IPS-15b (cell line): ENCODE data around the gene C21orf58.

Source experiments
- H3K27me3 ChIP-seq: one replicate; pipeline ENCODE4 v1.6.1; 2013; ENCODE audit warnings: low read length; ENCODE audit not compliant: control insufficient read depth, insufficient read depth
- H3K36me3 ChIP-seq: one replicate; pipeline ENCODE4 v1.6.1; 2013; ENCODE audit warnings: low read length; ENCODE audit not compliant: control insufficient read depth, insufficient read depth
- H3K4me1 ChIP-seq: one replicate; pipeline ENCODE4 v1.6.1; 2013; ENCODE audit warnings: mild to moderate bottlenecking, low read length; ENCODE audit not compliant: control insufficient read depth, insufficient read depth
- H3K4me3 ChIP-seq: one replicate; pipeline ENCODE4 v1.5.1; 2013; ENCODE audit warnings: low read depth, low read length
- H3K9ac ChIP-seq: one replicate; pipeline ENCODE4 v1.6.1; 2013; ENCODE audit warnings: low read depth, mild to moderate bottlenecking, low read length
- H3K9me3 ChIP-seq: one replicate; pipeline ENCODE4 v1.6.1; 2013; ENCODE audit warnings: mild to moderate bottlenecking, low read length; ENCODE audit not compliant: control insufficient read depth, insufficient read depth

The C21orf58 gene

GRCh38 chr21:46285761-46286647 is 37.7 kb downstream of the C21orf58 start, which contains the start of gene YBEY:
TSS of gene YBEY (plus strand) at chr21:46286342. CDS start at chr21:46286914, 572 bp downstream.
- Histone ChIP-seq H3K4me1 (peaks cover 8% of the 10 kb centered on the region), H3K4me3 (peak within 1 kb of the TSS; percentile 66), H3K9me3 (no peaks in the 10 kb centered on the region), H3K9ac (peak within 1 kb of the TSS; percentile 81), H3K27me3 (no peaks in the 10 kb centered on the region), H3K36me3 (peaks cover 4% of the 10 kb centered on the region)

- H3K4me1 ChIP-seq, result peaks cover 8% of the 10 kb centered on the region
- no peaks in the 10 kb centered on the region for H3K27me3 ChIP-seq
- H3K36me3 ChIP-seq, result peaks cover 4% of the 10 kb centered on the region
- peak within 1 kb of the TSS; percentile 81 for H3K9ac ChIP-seq
- no peaks in the 10 kb centered on the region for H3K9me3 ChIP-seq
- H3K4me3 ChIP-seq, result peak within 1 kb of the TSS; percentile 66
Observed at GRCh38 chr21:46285206-46285661, 38.4 kb downstream of the C21orf58 start, which contains the start of gene MCM3AP. TSS of gene MCM3AP (minus strand) at chr21:46285611. CDS start at chr21:46285286, 325 bp downstream.

GRCh38 chr21:46284733-46285132 is 38.9 kb downstream of the C21orf58 start:
- Histone ChIP-seq H3K9me3 (no peaks in the 10 kb centered on the region), H3K4me3 (peak overlapping the region; percentile 66), H3K36me3 (peaks cover 9% of the 10 kb centered on the region), H3K4me1 (peaks cover 8% of the 10 kb centered on the region), H3K9ac (no peak overlapping the region), H3K27me3 (no peaks in the 10 kb centered on the region)

- Histone ChIP-seq H3K4me1 (peaks cover 8% of the 10 kb centered on the region), H3K9me3 (no peaks in the 10 kb centered on the region), H3K4me3 (no peak overlapping the region), H3K36me3 (peaks cover 13% of the 10 kb centered on the region), H3K27me3 (no peaks in the 10 kb centered on the region), H3K9ac (no peak overlapping the region)
Observed at GRCh38 chr21:46284077-46284644, 39.5 kb downstream of the C21orf58 start.

GRCh38 chr21:46274797-46275390 is 48.8 kb downstream of the C21orf58 start:
- H3K4me3 ChIP-seq, result no peak overlapping the region
- H3K4me1 ChIP-seq, result no peaks in the 10 kb centered on the region
- H3K9ac ChIP-seq, result no peak overlapping the region
- H3K9me3 ChIP-seq, result no peaks in the 10 kb centered on the region
- no peaks in the 10 kb centered on the region for H3K27me3 ChIP-seq
- H3K36me3 ChIP-seq, result peaks cover 61% of the 10 kb centered on the region

GRCh38 chr21:46273341-46273740 is 50.3 kb downstream of the C21orf58 start:
- H3K4me1 ChIP-seq, result no peaks in the 10 kb centered on the region
- peaks cover 61% of the 10 kb centered on the region for H3K36me3 ChIP-seq
- no peak overlapping the region for H3K4me3 ChIP-seq
- no peaks in the 10 kb centered on the region for H3K27me3 ChIP-seq
- H3K9ac ChIP-seq, result no peak overlapping the region
- H3K9me3 ChIP-seq, result no peaks in the 10 kb centered on the region

GRCh38 chr21:46269466-46269865 is 54.2 kb downstream of the C21orf58 start:
- H3K4me3 ChIP-seq, result no peak overlapping the region
- peaks cover 66% of the 10 kb centered on the region for H3K36me3 ChIP-seq
- no peaks in the 10 kb centered on the region for H3K27me3 ChIP-seq
- no peaks in the 10 kb centered on the region for H3K4me1 ChIP-seq
- H3K9ac ChIP-seq, result no peak overlapping the region
- H3K9me3 ChIP-seq, result no peaks in the 10 kb centered on the region

GRCh38 chr21:46268371-46268770 is 55.3 kb downstream of the C21orf58 start:
- H3K4me1 ChIP-seq, result no peaks in the 10 kb centered on the region
- H3K4me3 ChIP-seq, result no peak overlapping the region
- peaks cover 65% of the 10 kb centered on the region for H3K36me3 ChIP-seq
- H3K27me3 ChIP-seq, result no peaks in the 10 kb centered on the region
- H3K9me3 ChIP-seq, result no peaks in the 10 kb centered on the region
- no peak overlapping the region for H3K9ac ChIP-seq

GRCh38 chr21:46266946-46267345 is 56.7 kb downstream of the C21orf58 start:
- no peaks in the 10 kb centered on the region for H3K4me1 ChIP-seq
- H3K27me3 ChIP-seq, result no peaks in the 10 kb centered on the region
- H3K4me3 ChIP-seq, result no peak overlapping the region
- peaks cover 53% of the 10 kb centered on the region for H3K36me3 ChIP-seq
- H3K9ac ChIP-seq, result no peak overlapping the region
- H3K9me3 ChIP-seq, result no peaks in the 10 kb centered on the region

GRCh38 chr21:46265736-46266525 is 57.7 kb downstream of the C21orf58 start:
- peaks cover 51% of the 10 kb centered on the region for H3K36me3 ChIP-seq

GRCh38 chr21:46264690-46265144 is 59.0 kb downstream of the C21orf58 start:
- no peaks in the 10 kb centered on the region for H3K27me3 ChIP-seq
- H3K4me1 ChIP-seq, result no peaks in the 10 kb centered on the region
- peaks cover 48% of the 10 kb centered on the region for H3K36me3 ChIP-seq
- H3K4me3 ChIP-seq, result no peak overlapping the region
- H3K9me3 ChIP-seq, result no peaks in the 10 kb centered on the region
- H3K9ac ChIP-seq, result no peak overlapping the region

More at GRCh38 chr21:46265736-46266525, 57.7 kb downstream of the C21orf58 start:
- H3K4me1 ChIP-seq, result no peaks in the 10 kb centered on the region
- no peaks in the 10 kb centered on the region for H3K27me3 ChIP-seq
- no peak overlapping the region for H3K9ac ChIP-seq
- no peak overlapping the region for H3K4me3 ChIP-seq
- H3K9me3 ChIP-seq, result no peaks in the 10 kb centered on the region
